BJ (cell line): ENCODE results near the gene TMUB1. TPM values are rescaled to one million over a fixed set of nuclear protein-coding genes. Genes with fewer than 3 reads are reported as not detected.

Experiments
- CTCF ChIA-PET: fragments of 350-600 bp; formaldehyde crosslinking; extraction: SDS; loops from one replicate; lab custom pipeline; 2021; ENCODE audit warnings: antibody characterized with exemption, inconsistent platforms; lab: Yijun Ruan, JAX
- POLR2A ChIA-PET: fragments of 300-600 bp; sonication (Branson Sonifier 250); formaldehyde crosslinking; extraction: SDS; loops from one replicate; lab custom pipeline; 2021; ENCODE audit warnings: antibody characterized with exemption; lab: Charles Lee
- DNase-seq: peaks from one replicate; pipeline ENCODE4 v3.0.0-alpha.2; 2011; ENCODE audit warnings: low read depth
- H3K27me3 ChIP-seq: 2 replicates; pipeline ENCODE4 v1.6.0; 2011; ENCODE audit warnings: low read length; ENCODE audit not compliant: control insufficient read depth, insufficient read depth
- H3K36me3 ChIP-seq: 2 replicates; pipeline ENCODE4 v1.5.1; 2011; ENCODE audit warnings: low read length; ENCODE audit not compliant: control insufficient read depth, insufficient read depth
- H3K4me3 ChIP-seq: 2 replicates; pipeline ENCODE4 v1.5.1; 2011; ENCODE audit warnings: low read depth, mild to moderate bottlenecking, control low read depth, low read length
- polyA plus RNA-seq: library from polyadenylated mRNA; depleted of rRNA; stranded (reverse); fragments of >200 nt; gene quantifications from 2 replicates; pipeline ENCODE4 v1.2.3, GENCODE V29; 2011
- TF ChIP-seq, protein P1 (sequence below): IDR thresholded peaks from 2 replicates; pipeline ENCODE4 v1.5.1; 2011; ENCODE audit warnings: low read depth, mild to moderate bottlenecking, control low read depth, inconsistent platforms, low read length, moderate library complexity; ENCODE audit not compliant: insufficient read depth

Gene TMUB1
- polyA plus RNA-seq, 1 experiment, result 27.8 TPM

DNA sequence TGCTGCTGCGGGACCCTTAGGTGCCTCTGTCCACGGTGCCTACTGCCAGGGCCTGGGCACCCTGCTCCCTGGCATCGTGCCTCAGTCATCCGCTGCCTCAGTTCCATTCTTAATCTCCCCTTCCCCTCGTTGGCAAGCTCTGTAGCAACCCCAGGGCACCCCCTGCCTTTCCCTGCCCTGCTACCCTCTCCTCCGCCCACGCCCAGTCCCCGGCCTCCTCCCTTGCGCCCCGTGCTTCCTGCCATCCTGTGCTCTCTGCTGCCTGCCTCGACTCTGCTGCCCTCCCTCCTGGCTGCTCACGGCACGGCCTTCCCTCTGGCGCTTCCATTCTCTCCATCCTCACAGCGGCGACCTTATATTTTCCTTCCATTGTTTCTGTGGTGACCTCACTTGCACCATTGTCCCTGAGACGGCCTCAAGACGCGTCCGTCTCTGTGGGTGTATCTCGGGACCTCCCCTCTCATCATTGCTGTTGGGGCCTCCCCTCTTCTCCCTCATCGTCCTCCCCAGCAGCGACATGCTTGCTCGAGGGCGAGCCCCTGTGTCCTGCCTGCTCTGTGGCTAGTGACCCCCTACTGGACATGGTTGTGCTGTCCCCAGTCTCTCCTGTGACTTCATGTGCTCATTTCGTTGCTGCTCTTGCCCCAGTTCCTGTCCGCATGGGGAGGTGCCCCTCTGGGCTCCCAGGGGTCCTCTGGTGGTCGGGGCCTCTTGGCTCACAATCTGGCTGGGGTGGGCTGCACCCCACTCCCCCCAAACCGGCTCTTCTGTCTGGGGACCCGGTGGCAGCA, 38.3 kb upstream of the TMUB1 start:
- TF ChIP-seq, protein P1, sequence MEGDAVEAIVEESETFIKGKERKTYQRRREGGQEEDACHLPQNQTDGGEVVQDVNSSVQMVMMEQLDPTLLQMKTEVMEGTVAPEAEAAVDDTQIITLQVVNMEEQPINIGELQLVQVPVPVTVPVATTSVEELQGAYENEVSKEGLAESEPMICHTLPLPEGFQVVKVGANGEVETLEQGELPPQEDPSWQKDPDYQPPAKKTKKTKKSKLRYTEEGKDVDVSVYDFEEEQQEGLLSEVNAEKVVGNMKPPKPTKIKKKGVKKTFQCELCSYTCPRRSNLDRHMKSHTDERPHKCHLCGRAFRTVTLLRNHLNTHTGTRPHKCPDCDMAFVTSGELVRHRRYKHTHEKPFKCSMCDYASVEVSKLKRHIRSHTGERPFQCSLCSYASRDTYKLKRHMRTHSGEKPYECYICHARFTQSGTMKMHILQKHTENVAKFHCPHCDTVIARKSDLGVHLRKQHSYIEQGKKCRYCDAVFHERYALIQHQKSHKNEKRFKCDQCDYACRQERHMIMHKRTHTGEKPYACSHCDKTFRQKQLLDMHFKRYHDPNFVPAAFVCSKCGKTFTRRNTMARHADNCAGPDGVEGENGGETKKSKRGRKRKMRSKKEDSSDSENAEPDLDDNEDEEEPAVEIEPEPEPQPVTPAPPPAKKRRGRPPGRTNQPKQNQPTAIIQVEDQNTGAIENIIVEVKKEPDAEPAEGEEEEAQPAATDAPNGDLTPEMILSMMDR, result no peak
- Histone ChIP-seq H3K36me3 (peaks cover 53% of the 10 kb centered on the region), H3K27me3 (no peaks in the 10 kb centered on the region), H3K4me3 (no peak overlapping the region)
- CTCF ChIA-PET, result interaction anchor here (0.6 kb wide), 1 partner anchor 101 kb away, joined by 3 read pairs; no protein-coding TSS in a partner anchor
- POLR2A ChIA-PET, result no interaction called here
- no peak for DNase-seq

GRCh38 chr7:151120896-151121295, 37.6 kb upstream of the TMUB1 start:
- Histone ChIP-seq H3K36me3 (peaks cover 53% of the 10 kb centered on the region), H3K27me3 (no peaks in the 10 kb centered on the region), H3K4me3 (no peak overlapping the region)
- CTCF ChIA-PET, result interaction anchor here (0.6 to 2.3 kb wide), 4 partner anchors 10 to 110 kb away, joined by 3 to 9 read pairs (median 3); no protein-coding TSS in a partner anchor
- TF ChIP-seq, protein P1, result no peak
- POLR2A ChIA-PET, result no interaction called here
- no peak for DNase-seq

GRCh38 chr7:151119902-151120301, 36.6 kb upstream of the TMUB1 start:
- Histone ChIP-seq H3K36me3 (peaks cover 52% of the 10 kb centered on the region), H3K27me3 (no peaks in the 10 kb centered on the region), H3K4me3 (no peak overlapping the region)
- TF ChIP-seq, protein P1, result no peak
- ChIA-PET CTCF (interaction anchor here (0.6 to 2.3 kb wide), 5 partner anchors 9 to 1407 kb away, joined by 3 to 9 read pairs (median 3); no protein-coding TSS in a partner anchor), POLR2A (no interaction called here)
- no peak for DNase-seq

- POLR2A ChIA-PET, result no interaction called here
- TF ChIP-seq, protein P1, result no peak
- CTCF ChIA-PET, result interaction anchor here (1.4 to 2.3 kb wide), 2 partner anchors 8 to 101 kb away, joined by 4 to 9 read pairs; no protein-coding TSS in a partner anchor
- H3K4me3 ChIP-seq, result no peak overlapping the region
- no peaks in the 10 kb centered on the region for H3K27me3 ChIP-seq
- H3K36me3 ChIP-seq, result peaks cover 47% of the 10 kb centered on the region
- DNase-seq, result no peak
Measured at GRCh38 chr7:151119055-151119415, 35.7 kb upstream of the TMUB1 start.
